ENCODE results near the gene DLGAP5.

Gene DLGAP5

DNA sequence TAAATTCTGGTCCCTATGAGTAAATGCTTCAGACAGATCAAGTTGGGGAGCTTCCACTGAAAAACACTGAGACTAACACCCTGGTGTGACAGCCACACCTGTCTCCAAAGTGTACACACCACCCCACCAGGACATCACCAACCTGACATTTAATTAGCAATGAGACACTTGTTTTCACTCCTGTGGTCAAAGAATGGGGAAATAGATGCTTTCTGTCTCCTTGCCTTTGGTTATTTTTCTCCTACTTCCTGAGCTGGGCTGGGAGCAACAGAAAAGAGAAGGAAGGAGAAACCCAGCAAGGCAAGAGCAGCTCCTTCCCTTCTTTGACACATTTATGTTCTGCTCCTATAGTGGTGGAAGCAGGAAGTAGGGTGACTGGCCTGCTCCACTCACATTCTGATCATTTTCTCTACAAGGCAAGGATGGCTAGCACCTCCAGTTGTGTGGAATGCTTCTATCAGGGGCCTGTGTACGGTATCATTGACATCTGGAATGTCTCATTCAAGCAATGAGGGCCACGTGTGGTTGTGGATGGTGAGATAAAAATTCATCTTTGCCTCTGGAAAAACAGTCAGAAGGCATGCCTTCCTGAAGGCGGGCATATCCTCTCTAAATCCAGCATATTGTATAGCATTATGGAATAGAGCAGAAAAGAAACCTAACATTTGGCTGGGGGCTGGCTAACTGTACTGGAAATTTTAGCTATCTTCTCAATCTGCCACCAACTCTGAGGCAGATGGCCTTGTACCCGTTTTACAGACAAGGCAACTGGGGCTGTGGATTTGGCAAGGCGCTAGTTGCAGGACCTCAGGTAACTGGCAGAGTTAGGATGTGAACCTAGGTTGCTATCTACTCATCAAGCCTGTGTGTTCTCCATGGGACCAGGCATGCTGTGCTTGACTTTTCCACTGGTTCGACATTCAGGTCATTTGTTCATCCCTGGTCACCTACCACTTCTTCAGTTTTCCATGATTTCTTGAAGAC, 87.1 kb downstream of the DLGAP5 start:
- Histone ChIP-seq H3K9ac (ENCODE audit: low read length) (peak overlapping the region; percentile 44), H3K4me3 (ENCODE audit: insufficient read depth, low read length, poor library complexity, severe bottlenecking) (no peak overlapping the region), H3K4me2 (ENCODE audit: low read depth, low read length, poor library complexity, severe bottlenecking) (peak overlapping the region; percentile 70), H2AFZ (ENCODE audit: low read depth, low read length, severe bottlenecking) (peak overlapping the region; percentile 64), H4K20me1 (ENCODE audit: low read depth, low read length) (no peaks in the 10 kb centered on the region), H3K9me3 (ENCODE audit: insufficient read depth, low read length) (no peaks in the 10 kb centered on the region), H3K27ac (ENCODE audit: low read depth, low read length) (peak overlapping the region; percentile 93), H3F3A (ENCODE audit: insufficient read depth) (peaks cover 29% of the 10 kb centered on the region), H3K9me2 (replicated peaks; ENCODE audit: insufficient read depth, low read length) (no peaks in the 10 kb centered on the region), H3K79me2 (ENCODE audit: insufficient read depth, low read length) (no peaks in the 10 kb centered on the region), H3K36me3 (ENCODE audit: low read length) (no peaks in the 10 kb centered on the region), H3K27me3 (ENCODE audit: low read length) (no peaks in the 10 kb centered on the region)
- no peak for TF ChIP-seq EZH2phosphoT487 (conservative IDR thresholded peaks at IDR 0.05; ENCODE audit: low read length)
- TF ChIP-seq, protein P1, sequence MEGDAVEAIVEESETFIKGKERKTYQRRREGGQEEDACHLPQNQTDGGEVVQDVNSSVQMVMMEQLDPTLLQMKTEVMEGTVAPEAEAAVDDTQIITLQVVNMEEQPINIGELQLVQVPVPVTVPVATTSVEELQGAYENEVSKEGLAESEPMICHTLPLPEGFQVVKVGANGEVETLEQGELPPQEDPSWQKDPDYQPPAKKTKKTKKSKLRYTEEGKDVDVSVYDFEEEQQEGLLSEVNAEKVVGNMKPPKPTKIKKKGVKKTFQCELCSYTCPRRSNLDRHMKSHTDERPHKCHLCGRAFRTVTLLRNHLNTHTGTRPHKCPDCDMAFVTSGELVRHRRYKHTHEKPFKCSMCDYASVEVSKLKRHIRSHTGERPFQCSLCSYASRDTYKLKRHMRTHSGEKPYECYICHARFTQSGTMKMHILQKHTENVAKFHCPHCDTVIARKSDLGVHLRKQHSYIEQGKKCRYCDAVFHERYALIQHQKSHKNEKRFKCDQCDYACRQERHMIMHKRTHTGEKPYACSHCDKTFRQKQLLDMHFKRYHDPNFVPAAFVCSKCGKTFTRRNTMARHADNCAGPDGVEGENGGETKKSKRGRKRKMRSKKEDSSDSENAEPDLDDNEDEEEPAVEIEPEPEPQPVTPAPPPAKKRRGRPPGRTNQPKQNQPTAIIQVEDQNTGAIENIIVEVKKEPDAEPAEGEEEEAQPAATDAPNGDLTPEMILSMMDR (IDR thresholded peaks at IDR 0.05; ENCODE audit: insufficient read depth, low read length, poor library complexity, severe bottlenecking) = no peak

DNA sequence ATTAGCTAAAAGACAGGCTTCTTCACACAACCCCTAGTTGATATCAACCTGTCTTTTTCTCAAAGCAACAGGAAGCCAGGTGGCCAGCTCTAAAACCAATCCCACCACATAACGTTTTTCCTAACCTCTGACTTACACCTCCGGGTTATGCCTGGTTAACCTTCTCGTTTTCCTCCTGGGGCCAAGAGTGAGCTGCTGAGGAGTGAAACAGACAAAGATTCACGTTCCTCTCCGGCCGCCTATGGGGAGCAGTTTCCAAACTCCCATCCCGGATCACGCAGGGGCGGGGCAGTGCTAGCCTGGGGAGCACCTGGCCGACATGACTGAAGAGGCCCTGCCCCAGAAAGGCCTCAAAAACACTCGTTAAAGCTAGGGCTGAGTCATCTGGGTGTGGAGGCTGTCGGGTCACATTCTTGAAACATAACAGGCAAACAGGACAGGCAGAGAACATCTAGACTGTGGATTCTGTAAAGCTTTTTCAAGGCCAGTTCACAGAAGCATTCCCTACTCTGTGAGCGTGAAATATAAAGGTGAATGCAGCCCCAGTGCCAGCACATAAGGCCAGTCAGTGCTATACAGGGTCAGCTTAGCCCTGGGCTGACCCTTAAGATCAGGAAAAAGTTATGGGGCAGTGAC, 88.3 kb downstream of the DLGAP5 start:
- TF ChIP-seq EZH2phosphoT487 (conservative IDR thresholded peaks at IDR 0.05; ENCODE audit: low read length) = no peak
- TF ChIP-seq, protein P1 (IDR thresholded peaks at IDR 0.05; ENCODE audit: insufficient read depth, low read length, poor library complexity, severe bottlenecking) = no peak
- Histone ChIP-seq H3K36me3 (ENCODE audit: low read length) (no peaks in the 10 kb centered on the region), H3K27ac (ENCODE audit: low read depth, low read length) (peak overlapping the region; percentile 93), H3K4me3 (ENCODE audit: insufficient read depth, low read length, poor library complexity, severe bottlenecking) (peak overlapping the region; percentile 22), H3K9me3 (ENCODE audit: insufficient read depth, low read length) (no peaks in the 10 kb centered on the region), H3K9me2 (replicated peaks; ENCODE audit: insufficient read depth, low read length) (no peaks in the 10 kb centered on the region), H4K20me1 (ENCODE audit: low read depth, low read length) (no peaks in the 10 kb centered on the region), H3K27me3 (ENCODE audit: low read length) (no peaks in the 10 kb centered on the region), H3F3A (ENCODE audit: insufficient read depth) (peaks cover 38% of the 10 kb centered on the region), H2AFZ (ENCODE audit: low read depth, low read length, severe bottlenecking) (peak overlapping the region; percentile 64), H3K79me2 (ENCODE audit: insufficient read depth, low read length) (no peaks in the 10 kb centered on the region), H3K4me2 (ENCODE audit: low read depth, low read length, poor library complexity, severe bottlenecking) (peak overlapping the region; percentile 70), H3K9ac (ENCODE audit: low read length) (peak overlapping the region; percentile 44)

DNA sequence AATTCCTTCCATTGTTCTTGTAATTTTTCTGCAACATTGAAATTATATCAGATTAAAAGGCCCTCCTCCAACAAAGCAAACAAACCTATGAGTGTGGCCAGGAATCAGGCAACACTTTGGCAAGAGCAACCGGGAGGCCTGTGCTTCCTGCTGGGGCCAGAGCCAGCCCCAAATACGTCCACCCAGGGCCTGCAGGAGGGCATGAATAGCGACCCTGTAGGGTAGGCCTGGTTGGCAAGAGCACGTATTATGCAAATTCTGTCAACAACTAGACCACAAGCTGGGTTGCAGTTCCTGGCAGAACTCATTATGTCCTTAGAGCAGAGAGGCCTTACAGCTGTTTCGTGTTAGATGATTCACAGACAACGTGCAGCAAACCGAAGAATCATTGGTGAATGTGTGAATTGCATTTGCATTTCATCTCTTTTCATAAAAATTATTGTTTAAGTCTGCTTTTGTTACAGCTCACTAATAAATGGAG, 89.2 kb downstream of the DLGAP5 start:
- H3F3A ChIP-seq (ENCODE audit: insufficient read depth) = peaks cover 43% of the 10 kb centered on the region
- no peaks in the 10 kb centered on the region for H3K27me3 ChIP-seq (ENCODE audit: low read length)
- H3K27ac ChIP-seq (ENCODE audit: low read depth, low read length) = peak overlapping the region; percentile 93
- H3K4me2 ChIP-seq (ENCODE audit: low read depth, low read length, poor library complexity, severe bottlenecking) = peak overlapping the region; percentile 70
- TF ChIP-seq, protein P1 (IDR thresholded peaks at IDR 0.05; ENCODE audit: insufficient read depth, low read length, poor library complexity, severe bottlenecking) = no peak
- no peaks in the 10 kb centered on the region for H4K20me1 ChIP-seq (ENCODE audit: low read depth, low read length)
- H3K9me3 ChIP-seq (ENCODE audit: insufficient read depth, low read length) = no peaks in the 10 kb centered on the region
- H3K4me3 ChIP-seq (ENCODE audit: insufficient read depth, low read length, poor library complexity, severe bottlenecking) = peak overlapping the region; percentile 22
- peak overlapping the region; percentile 64 for H2AFZ ChIP-seq (ENCODE audit: low read depth, low read length, severe bottlenecking)
- H3K36me3 ChIP-seq (ENCODE audit: low read length) = no peaks in the 10 kb centered on the region
- H3K9ac ChIP-seq (ENCODE audit: low read length) = peak overlapping the region; percentile 44
- no peaks in the 10 kb centered on the region for H3K9me2 ChIP-seq (replicated peaks; ENCODE audit: insufficient read depth, low read length)
- H3K79me2 ChIP-seq (ENCODE audit: insufficient read depth, low read length) = no peaks in the 10 kb centered on the region
